HG03342 (cell line): ENCODE measurements around the gene OMA1.
"Not testable (repeated sequence)": the region's sequence is repeated elsewhere in the genome, so short reads cannot be mapped to it uniquely, and the experiment has no call there.

ENCODE experiments used
- ATAC-seq: cut with Tn5 transposase; IDR thresholded peaks from one replicate; pipeline ENCODE4 v1.9.1; 2021; ENCODE audit warnings: mild to moderate bottlenecking, moderate library complexity; ENCODE audit not compliant: unreplicated experiment

Gene OMA1

GRCh38 chr1:58574816-58575215 is 28.3 kb upstream of the OMA1 start:
- ATAC-seq = no peak

DNA sequence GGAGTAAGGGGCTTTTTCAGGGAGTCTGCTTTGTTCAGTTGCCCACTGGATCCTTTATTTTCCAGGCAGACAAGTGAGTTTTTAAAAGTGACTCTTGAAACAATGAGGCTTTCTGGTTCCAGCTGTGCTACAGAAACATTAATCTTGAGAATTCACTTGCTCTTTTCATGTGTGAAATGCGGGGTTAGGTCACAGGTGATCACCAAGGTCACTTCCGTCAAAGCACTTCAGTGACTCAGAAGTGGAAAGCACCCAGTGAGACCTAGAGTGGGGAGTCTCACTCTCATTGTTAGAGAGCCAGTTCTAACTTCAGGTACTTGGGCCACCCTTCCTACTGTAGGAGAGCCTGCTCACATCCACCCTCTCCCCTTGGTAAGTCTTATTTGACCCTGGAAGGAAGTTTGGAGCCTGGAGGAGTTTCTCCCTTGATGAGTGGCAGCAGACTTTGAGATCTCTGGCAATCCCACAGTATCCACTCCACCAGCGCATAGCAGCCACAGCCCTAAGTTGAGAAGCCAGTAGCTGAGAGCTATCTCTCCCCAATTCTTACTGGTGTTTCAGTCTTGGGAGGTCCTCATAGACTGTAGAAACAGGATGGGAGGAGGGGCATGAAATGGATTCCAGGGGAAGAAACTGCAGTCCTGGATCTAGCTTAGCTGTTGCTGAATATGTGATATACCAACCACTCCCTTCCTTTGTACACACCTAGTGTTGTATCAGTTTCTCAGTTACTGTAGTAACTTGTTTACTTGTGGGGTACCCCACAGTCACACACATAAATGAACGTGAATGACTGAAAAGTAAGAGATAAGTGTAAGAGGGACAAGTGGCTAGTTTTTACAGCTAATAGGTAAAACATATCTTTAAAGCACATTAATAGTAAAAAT is 27.4 kb upstream of the OMA1 start:
- ATAC-seq = peak; percentile 98

DNA sequence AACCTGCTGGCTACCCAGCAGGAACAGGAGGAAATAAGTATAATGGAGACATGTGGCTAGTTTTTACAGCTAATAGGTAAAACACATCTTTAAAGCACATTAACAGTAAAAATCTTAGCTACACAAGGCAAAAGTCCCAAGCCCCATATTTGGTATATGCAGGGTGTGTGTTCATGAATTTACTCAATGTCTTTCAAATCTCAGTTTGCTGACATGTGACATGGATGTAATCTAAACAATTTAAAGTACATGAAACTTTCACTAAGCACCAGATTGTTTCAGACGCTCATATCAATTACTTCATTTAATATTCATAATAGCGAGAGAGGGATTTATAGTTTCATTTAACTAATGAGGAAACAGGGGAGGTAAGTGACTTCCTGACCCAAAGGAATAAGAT is 26.6 kb upstream of the OMA1 start:
- ATAC-seq = no peak

- no peak for ATAC-seq
These were observed 26.2 kb upstream of the OMA1 start for GRCh38 chr1:58572690-58573089.

DNA sequence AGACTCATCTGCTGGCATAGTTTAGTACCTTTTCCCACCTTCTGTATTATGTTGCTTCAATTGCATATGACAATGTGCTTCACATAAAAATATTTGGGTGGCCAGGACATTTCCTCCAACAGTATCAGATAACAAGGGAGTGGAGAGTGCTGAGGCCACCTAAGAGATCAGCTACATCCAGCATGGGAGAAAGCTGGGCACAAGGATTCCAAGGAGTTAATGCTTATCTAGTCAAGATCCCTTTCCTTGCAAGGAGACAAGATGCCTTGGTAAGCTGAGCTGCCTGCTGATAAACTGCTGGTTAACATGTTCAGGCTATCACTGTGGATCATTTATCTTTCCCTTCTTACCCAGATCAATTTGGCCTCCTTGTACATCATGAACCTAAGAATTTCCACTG is 25.1 kb upstream of the OMA1 start:
- no peak for ATAC-seq

DNA sequence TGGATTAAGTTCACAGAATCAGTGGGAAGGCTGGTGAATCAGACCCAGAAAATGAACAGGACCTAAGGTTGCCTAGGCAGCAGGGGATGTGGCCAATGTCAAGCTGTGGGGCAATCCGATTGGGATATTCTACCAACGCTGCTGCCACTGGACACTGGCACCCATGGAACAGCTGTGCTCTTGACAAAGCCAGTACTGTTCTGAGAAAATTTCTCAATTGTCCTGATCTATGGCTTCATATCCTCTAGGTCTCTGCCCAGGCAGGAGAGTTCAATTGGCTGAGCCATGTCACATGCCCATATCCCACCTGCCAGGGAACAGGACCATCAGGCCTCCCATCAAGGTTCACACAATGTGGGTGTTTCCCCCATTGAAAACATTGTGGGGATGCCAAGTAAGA is 24.3 kb upstream of the OMA1 start:
- ATAC-seq = no peak

DNA sequence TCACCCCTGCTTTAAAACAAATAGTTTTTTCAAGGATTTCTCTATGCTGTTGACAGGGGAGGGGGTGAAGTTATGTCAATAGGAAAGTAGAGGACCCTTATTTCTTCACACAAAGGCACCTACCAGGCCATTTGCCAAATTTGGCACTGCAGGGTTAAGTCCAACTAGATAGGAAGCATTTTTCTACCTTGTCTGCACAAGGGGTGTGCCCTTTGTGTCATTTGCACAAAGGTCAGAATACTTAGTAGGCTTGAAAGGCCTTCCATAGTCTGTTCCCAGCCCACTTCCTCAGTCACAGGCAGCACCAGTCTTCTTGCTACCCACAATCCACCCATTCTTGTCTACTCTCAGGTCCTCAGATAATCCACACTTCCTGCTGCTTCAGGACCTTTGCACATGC is 23.6 kb upstream of the OMA1 start:
- ATAC-seq = no peak

DNA sequence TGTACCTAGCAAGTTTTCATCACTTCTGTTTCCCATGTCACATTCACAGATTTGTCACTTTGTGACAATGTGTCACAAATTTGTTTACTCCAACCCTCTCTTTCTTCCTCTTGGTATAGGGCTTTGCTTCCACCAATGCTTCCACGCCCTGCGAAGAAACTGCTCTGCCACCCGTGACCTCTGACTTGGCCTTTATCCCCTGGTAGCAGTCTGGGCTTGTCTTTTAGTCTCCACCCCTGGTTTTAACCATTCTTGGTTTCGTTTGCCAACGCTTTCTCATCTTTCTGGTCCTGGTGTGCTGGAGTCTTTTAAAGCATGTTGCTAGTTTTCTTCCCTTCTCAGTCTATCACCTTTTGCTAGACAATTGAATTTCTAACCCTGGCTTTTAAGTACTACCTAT is 22.4 kb upstream of the OMA1 start:
- ATAC-seq = no peak

- no peak for ATAC-seq
These were observed 21.8 kb upstream of the OMA1 start for GRCh38 chr1:58568271-58568860.

GRCh38 chr1:58566339-58566738 is 19.8 kb upstream of the OMA1 start:
- no peak for ATAC-seq

DNA sequence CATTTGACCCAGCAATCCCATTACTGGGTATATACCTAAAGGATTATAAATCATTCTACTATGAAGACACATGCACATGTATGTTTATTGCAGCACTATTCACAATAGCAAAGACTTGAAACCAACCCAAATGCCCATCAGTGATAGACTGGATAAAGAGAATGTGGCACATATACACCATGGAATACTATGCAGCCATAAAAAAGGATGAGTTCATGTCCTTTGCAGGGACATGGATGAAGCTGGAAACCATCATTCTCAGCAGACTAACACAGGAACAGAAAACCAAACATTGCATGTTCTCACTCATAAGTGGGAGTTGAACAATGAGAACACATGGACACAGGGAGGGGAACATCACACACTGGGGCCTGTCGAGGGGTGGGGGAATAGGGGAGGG is 17.2 kb upstream of the OMA1 start:
- ATAC-seq = not testable (repeated sequence)

GRCh38 chr1:58561633-58562032 is 15.1 kb upstream of the OMA1 start:
- no peak for ATAC-seq

DNA sequence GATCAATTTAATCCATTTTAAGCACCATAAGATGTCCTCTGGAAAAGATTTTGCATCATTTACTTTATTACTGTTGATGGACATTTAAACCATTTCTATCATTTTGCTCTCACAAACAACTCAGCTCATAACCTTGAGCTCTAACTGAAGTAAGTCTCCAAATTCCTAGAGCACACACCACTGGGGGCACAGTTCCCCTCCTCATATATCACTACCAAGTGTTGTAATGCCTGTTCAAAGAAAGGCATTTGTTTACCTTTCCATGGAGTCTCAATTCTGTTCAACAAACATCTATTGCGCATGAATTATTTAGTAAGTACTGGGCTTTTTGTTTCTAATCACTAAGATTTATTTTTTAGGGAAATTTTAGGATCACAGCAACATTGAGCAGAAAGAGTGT is 8.9 kb upstream of the OMA1 start:
- ATAC-seq = no peak

DNA sequence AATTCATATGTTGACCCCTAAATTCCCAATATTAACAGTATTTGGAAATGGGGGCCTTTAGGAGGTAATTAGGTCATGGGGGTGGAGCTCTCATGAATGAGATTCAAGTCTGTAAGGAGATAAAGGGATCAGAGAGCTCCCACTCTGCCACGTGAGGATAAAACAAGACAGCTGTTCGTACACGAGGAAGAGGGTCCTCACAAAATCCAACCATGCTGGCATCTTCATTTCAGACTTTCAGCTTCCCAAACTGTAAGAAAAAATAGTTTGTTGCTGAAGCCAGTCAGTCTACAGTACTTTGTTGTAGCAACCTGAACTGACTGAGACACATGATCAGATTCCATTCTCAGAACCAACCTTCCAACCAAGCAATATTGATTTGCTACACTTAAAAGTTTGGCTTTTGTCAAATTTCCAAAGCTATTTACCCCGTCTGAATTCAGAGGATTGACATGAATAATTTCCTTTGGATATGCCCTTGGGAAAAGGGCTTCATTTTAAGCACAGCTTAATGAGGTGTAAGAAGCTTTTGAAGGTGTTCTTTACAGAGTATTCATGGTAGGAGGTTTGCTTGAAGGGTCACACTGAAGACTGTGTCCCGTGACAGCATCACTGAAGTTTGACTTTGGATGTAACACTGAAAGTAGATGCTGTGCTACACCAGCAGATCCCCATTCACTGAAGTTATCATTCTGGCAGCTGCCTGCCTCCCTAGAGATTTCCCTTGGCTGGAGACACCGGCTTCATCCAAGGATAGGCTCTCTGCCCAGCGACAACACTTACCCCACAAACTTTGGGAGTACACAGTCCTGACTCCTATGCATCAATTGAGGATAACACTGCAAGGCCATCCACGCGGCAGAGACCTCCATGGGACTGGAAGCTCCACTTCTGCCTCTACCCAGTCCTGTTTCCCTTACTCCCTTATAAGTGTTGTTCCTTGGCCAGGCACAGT is 4.9 kb upstream of the OMA1 start:
- no peak for ATAC-seq

DNA sequence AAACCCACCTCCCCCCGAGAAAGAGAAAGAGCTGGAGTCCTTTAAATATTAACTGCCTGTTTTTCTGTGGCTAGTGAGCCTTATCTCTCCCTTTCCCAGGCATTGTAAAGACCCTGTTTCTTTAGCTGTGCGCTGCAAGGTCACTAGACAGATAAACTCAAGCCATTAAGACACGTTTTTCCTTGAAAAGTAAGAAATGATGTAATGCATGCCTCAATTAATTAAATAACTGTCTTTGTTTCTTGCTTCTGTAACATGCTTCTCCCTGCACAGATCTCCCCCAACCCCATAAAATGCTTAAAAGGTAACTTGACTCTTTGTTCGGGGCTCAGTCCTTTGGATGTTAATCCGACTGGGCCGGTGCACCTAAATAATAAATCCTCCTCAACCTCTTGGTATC is 2.8 kb upstream of the OMA1 start:
- not testable (repeated sequence) for ATAC-seq

GRCh38 chr1:58548371-58548770 is 1.8 kb upstream of the OMA1 start:
- no peak for ATAC-seq

DNA sequence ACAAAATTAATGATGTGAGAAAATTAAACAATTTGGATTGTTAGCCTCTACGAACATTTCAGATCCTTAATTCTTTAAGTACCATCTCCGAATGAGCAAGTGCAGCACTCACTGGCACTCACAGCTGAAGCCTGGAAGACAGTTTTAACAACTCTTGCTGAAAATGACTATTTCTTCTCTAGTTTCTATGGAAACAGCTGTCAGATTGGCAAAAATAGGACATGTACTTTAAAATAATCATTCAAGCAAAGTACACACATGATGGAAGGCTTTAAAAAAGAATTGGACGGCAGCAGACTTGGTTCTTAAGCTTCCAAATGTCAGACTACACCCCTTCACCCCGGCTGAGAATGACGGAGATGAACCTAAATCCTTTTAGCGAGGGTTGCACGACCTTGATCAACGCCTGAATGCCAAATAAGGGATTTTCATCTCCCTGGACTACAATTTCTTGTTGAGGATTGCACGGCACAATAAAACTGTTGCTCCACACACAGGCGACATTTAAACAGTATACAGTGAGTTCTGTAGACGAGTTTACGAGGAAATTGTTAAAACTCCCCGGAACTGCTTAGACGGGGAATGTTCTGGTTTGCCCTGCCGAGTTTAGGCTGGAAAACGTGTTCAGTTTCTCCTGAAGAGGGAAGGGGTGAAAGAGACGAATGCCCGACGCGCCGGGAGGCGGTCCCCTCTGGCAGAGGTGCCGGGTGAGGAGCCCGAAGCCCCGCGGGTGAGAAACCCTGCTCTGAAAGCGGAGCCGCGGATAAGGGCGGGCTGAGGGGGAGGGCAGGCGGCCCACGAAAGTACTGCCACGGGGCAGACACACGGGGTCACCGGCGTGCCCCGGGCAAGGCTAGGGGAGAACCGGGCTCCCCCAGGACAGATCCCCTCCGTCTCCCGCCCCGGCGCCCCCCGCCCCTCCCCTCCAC is 671 bp downstream of the OMA1 start:
- ATAC-seq = peak; percentile 65

DNA sequence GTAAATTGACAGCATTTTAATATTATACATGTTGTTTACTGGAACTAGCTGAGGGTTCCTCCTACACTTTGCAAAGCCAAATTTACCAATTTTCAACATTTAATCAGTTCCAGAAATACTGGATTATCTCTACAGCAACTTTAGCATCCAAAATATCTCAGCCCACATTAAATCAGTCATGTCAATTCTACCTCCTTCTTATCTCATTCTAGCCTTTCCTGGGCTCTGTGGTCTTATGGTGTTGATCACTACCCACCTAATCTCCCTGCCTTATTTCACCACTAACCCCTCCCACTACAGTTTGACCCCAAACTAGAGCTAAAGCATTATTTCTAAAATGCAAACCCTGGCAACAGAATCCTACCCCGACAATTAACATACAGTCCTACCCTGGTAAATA is 3.3 kb downstream of the OMA1 start:
- ATAC-seq = no peak

DNA sequence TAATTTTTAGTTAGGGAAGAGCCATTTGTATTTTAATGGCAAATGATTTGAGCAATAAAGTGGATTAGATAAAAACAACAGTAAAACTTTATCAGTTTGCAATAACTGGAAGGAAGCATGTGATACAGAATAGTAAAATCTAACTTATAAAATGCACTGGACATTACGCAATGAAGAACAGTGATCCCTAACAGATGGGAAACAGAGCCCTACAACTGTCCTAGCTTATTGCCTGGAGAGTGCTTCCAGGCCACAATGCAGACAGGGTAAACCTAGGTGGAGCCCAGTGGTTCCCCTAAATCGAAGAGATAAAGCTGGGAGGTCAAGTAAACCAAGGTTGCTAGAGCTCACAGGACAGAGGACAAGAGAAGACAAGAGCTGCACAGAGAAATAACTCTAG is 7.0 kb downstream of the OMA1 start:
- ATAC-seq = no peak

DNA sequence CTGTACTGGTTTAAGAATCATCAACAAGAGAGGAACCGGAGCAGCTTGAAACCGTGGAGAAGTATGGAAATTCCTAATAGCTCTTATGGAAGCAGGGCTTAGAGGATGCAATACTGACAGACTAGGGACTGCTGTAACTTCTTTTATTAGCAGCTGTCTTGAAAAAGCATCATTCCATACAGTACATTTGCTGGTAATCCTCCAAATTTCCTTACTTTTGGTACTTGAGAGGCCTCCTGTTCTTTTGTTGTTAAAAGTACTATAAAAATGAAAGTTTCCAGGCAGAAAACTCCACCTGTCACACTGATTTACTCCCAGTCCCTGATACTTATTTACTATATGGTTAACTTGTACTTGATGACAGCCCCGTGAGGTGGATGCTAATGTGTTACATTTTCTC is 7.7 kb downstream of the OMA1 start:
- ATAC-seq = no peak
